ENCODE data around the gene KLRG1. TPM values are rescaled to one million over a fixed set of nuclear protein-coding genes. Genes with fewer than 3 reads are reported as not detected.

The KLRG1 gene
- total RNA-seq, 4 donors from 2014 or later = 0.26 to 5.1 (median 1.5) TPM; not detected in 1

DNA sequence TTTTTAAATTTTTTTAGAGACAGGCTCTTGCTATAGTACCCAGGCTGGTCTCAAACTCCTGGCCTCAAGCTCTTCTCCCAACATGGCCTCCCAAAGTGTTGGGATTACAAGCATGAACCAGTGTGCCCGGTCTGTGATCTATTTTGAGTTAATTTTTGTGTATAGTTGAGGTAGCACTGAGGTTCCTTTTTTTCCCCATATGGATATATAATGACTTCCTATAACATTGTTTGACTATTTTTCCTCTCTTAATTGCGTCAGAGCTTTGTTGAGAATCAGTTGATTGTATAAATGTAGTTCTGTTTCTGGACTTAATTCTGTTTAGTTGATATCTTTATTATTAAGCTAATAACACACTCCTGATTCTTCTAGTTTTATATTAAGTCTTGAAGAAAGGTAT lies 31.3 kb upstream of the KLRG1 start:
- DNase-seq = no peak

DNA sequence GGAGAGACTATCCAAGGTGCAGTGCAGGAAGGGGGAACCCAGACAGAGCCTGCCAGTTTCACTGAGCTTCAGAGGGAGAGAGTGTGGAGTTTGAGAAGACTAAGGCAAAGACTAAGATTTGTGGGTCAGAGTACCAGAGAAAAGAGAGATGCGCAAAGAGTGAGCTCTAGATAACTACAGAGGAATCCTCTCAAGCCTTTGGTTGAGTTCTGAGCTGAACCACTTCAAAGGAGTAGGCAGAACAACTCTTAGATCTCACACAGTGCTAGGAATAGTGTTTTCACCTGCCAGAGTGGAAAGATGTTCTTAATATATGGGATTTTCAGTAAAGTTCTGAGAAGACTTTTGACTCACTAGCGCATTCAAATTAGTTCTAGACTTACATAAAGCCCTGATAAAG lies 29.2 kb upstream of the KLRG1 start:
- intact Hi-C loops (cut with DNase I; ENCODE audit: low total_unique reads) = no loop called here
- Histone ChIP-seq H3K4me1 (no peaks in the 10 kb centered on the region), H3K9me3 (no peaks in the 10 kb centered on the region), H3K27ac (no peak overlapping the region), H3K36me3 (no peaks in the 10 kb centered on the region), H3K4me3 (no peak overlapping the region), H3K27me3 (no peaks in the 10 kb centered on the region)
- no peak for DNase-seq
- TF ChIP-seq CTCF (IDR thresholded peaks at IDR 0.05) (no peak), POLR2A (IDR thresholded peaks at IDR 0.05) (no peak)

More for the DNA sequence above, 31.3 kb upstream of the KLRG1 start:
- Histone ChIP-seq H3K27ac (no peak overlapping the region), H3K27me3 (no peaks in the 10 kb centered on the region), H3K4me1 (no peaks in the 10 kb centered on the region), H3K9me3 (no peaks in the 10 kb centered on the region), H3K36me3 (no peaks in the 10 kb centered on the region), H3K4me3 (no peak overlapping the region)
- TF ChIP-seq CTCF (IDR thresholded peaks at IDR 0.05) = no peak
- no peak for TF ChIP-seq POLR2A (IDR thresholded peaks at IDR 0.05)
- intact Hi-C loops (cut with DNase I; ENCODE audit: low total_unique reads) = no loop called here

GRCh38 chr12:8968761-8969160 lies 20.6 kb upstream of the KLRG1 start:
- TF ChIP-seq POLR2A (IDR thresholded peaks at IDR 0.05) (no peak), CTCF (IDR thresholded peaks at IDR 0.05) (no peak)
- Histone ChIP-seq H3K27me3 (no peaks in the 10 kb centered on the region), H3K4me1 (no peaks in the 10 kb centered on the region), H3K27ac (no peak overlapping the region), H3K4me3 (no peak overlapping the region), H3K9me3 (peaks cover 2 to 7% of the 10 kb centered on the region in 2 donors), H3K36me3 (no peaks in the 10 kb centered on the region)
- no peak for DNase-seq
- intact Hi-C loops (cut with DNase I; ENCODE audit: low total_unique reads) = no loop called here

GRCh38 chr12:8969861-8970411 lies 19.4 kb upstream of the KLRG1 start:
- no peaks in the 10 kb centered on the region for H3K4me1 ChIP-seq
- TF ChIP-seq CTCF (IDR thresholded peaks at IDR 0.05) (no peak), POLR2A (IDR thresholded peaks at IDR 0.05) (no peak)
- intact Hi-C loops (cut with DNase I; ENCODE audit: low total_unique reads) = no loop called here
- no peak overlapping the region for H3K27ac ChIP-seq
- no peak for DNase-seq
- H3K27me3 ChIP-seq = no peaks in the 10 kb centered on the region
- no peaks in the 10 kb centered on the region for H3K36me3 ChIP-seq
- H3K9me3 ChIP-seq = peaks cover 2 to 7% of the 10 kb centered on the region in 2 donors
- H3K4me3 ChIP-seq = no peak overlapping the region

- TF ChIP-seq CTCF (IDR thresholded peaks at IDR 0.05) (no peak), POLR2A (IDR thresholded peaks at IDR 0.05) (no peak)
- intact Hi-C loops (cut with DNase I; ENCODE audit: low total_unique reads) = no loop called here
- no peaks in the 10 kb centered on the region for H3K4me1 ChIP-seq
- DNase-seq = no peak
- H3K27me3 ChIP-seq = no peaks in the 10 kb centered on the region
- H3K36me3 ChIP-seq = no peaks in the 10 kb centered on the region
- no peak overlapping the region for H3K4me3 ChIP-seq
- no peak overlapping the region for H3K27ac ChIP-seq
- peaks cover 2 to 7% of the 10 kb centered on the region in 2 donors for H3K9me3 ChIP-seq
These were observed 18.9 kb upstream of the KLRG1 start for GRCh38 chr12:8970432-8970831.
